GM13977 (cell line): ENCODE results near the gene EEF1A2.

ENCODE experiments used
- DNase-seq: peaks from one replicate; pipeline ENCODE4 v3.0.0; 2012; ENCODE audit warnings: low spot score
- CTCF ChIP-seq: IDR thresholded peaks from 2 replicates; pipeline ENCODE4 v1.5.1; 2012; ENCODE audit warnings: mild to moderate bottlenecking, control low read depth; ENCODE audit not compliant: insufficient read depth; ENCODE audit errors: extremely low read depth, missing control alignments
- in situ Hi-C: fragments of 300-500 bp; cut with MboI; formaldehyde crosslinking; loops from one replicate; pipeline ENCODE4 v1.12.0; 2022; ENCODE audit warnings: low sequenced_read_pairs, low pct_unique_long_range_greater_than_20kb, mixed read lengths, inconsistent platforms; ENCODE audit not compliant: unreplicated experiment

The EEF1A2 gene

GRCh38 chr20:63498960-63499337 lies at the start of gene EEF1A2:
TSS of gene EEF1A2 (minus strand) at chr20:63499083. CDS start at chr20:63497763, 1,320 bp downstream.
- in situ Hi-C loops = no loop called here
- TF ChIP-seq CTCF = peak; percentile 23
- DNase-seq = peak; percentile 79

- in situ Hi-C loops = no loop called here
Observed at GRCh38 chr20:63548542-63548941, 49.7 kb upstream of the EEF1A2 start.

GRCh38 chr20:63547725-63548480 lies 49.0 kb upstream of the EEF1A2 start, which contains the start of gene SRMS:
TSS of gene SRMS (minus strand) at chr20:63547749. CDS start at chr20:63547463, 286 bp downstream.
- in situ Hi-C loops = no loop called here
- TF ChIP-seq CTCF = no peak
- no peak for DNase-seq

More at GRCh38 chr20:63548542-63548941, 49.7 kb upstream of the EEF1A2 start:
- TF ChIP-seq CTCF = no peak
- DNase-seq = no peak

- no peak for DNase-seq
- in situ Hi-C loops = no loop called here
- no peak for TF ChIP-seq CTCF
Observed at GRCh38 chr20:63546956-63547724, 48.3 kb upstream of the EEF1A2 start.

- in situ Hi-C loops = no loop called here
- no peak for DNase-seq
- no peak for TF ChIP-seq CTCF
Observed at GRCh38 chr20:63546256-63546955, 47.5 kb upstream of the EEF1A2 start.

- no peak for TF ChIP-seq CTCF
- in situ Hi-C loops = no loop called here
Observed at GRCh38 chr20:63545814-63546213, 46.9 kb upstream of the EEF1A2 start.

More at GRCh38 chr20:63545814-63546213, 46.9 kb upstream of the EEF1A2 start:
- no peak for DNase-seq
